ENCODE results near the gene IQCE.
A peak's percentile ranks its signal among the peaks of the same experiment; 100 is the strongest.

Gene IQCE

GRCh38 chr7:2566348-2566889, 7.6 kb downstream of the IQCE start:
- H3K9ac ChIP-seq (ENCODE audit: low read depth, low read length): no peak overlapping the region
- peaks cover 4% of the 10 kb centered on the region; the same call in 1 of the 2 replicates for H3K4me1 ChIP-seq (ENCODE audit: control insufficient read depth, insufficient read depth, low read length)
- no peak overlapping the region for H3K27ac ChIP-seq (ENCODE audit: low read depth, low read length)
- H3K4me3 ChIP-seq (ENCODE audit: low read depth, low read length): no peak overlapping the region
- H3K36me3 ChIP-seq (ENCODE audit: control insufficient read depth, insufficient read depth, low read length): no peaks in the 10 kb centered on the region
- H3K9me3 ChIP-seq (ENCODE audit: control insufficient read depth, insufficient read depth, low read length): no peaks in the 10 kb centered on the region
- no peaks in the 10 kb centered on the region for H3K27me3 ChIP-seq (ENCODE audit: control insufficient read depth, insufficient read depth, low read length)

GRCh38 chr7:2566890-2567678, 8.3 kb downstream of the IQCE start:
- no peak overlapping the region for H3K4me3 ChIP-seq (ENCODE audit: low read depth, low read length)
- no peak overlapping the region for H3K27ac ChIP-seq (ENCODE audit: low read depth, low read length)
- H3K36me3 ChIP-seq (ENCODE audit: control insufficient read depth, insufficient read depth, low read length): no peaks in the 10 kb centered on the region
- H3K9ac ChIP-seq (ENCODE audit: low read depth, low read length): no peak overlapping the region
- peaks cover 4% of the 10 kb centered on the region; the same call in 1 of the 2 replicates for H3K4me1 ChIP-seq (ENCODE audit: control insufficient read depth, insufficient read depth, low read length)
- H3K27me3 ChIP-seq (ENCODE audit: control insufficient read depth, insufficient read depth, low read length): no peaks in the 10 kb centered on the region
- no peaks in the 10 kb centered on the region for H3K9me3 ChIP-seq (ENCODE audit: control insufficient read depth, insufficient read depth, low read length)

GRCh38 chr7:2567679-2568278, 9.0 kb downstream of the IQCE start:
- no peak overlapping the region for H3K4me3 ChIP-seq (ENCODE audit: low read depth, low read length)
- H3K27ac ChIP-seq (ENCODE audit: low read depth, low read length): no peak overlapping the region
- H3K9me3 ChIP-seq (ENCODE audit: control insufficient read depth, insufficient read depth, low read length): no peaks in the 10 kb centered on the region
- H3K36me3 ChIP-seq (ENCODE audit: control insufficient read depth, insufficient read depth, low read length): no peaks in the 10 kb centered on the region
- peaks cover 4% of the 10 kb centered on the region; the same call in 1 of the 2 replicates for H3K4me1 ChIP-seq (ENCODE audit: control insufficient read depth, insufficient read depth, low read length)
- H3K27me3 ChIP-seq (ENCODE audit: control insufficient read depth, insufficient read depth, low read length): no peaks in the 10 kb centered on the region
- no peak overlapping the region for H3K9ac ChIP-seq (ENCODE audit: low read depth, low read length)

GRCh38 chr7:2568521-2569223, 9.9 kb downstream of the IQCE start:
- H3K27me3 ChIP-seq (ENCODE audit: control insufficient read depth, insufficient read depth, low read length): no peaks in the 10 kb centered on the region
- H3K4me1 ChIP-seq (ENCODE audit: control insufficient read depth, insufficient read depth, low read length): peaks cover 4% of the 10 kb centered on the region; the same call in 1 of the 2 replicates
- H3K4me3 ChIP-seq (ENCODE audit: low read depth, low read length): no peak overlapping the region
- no peaks in the 10 kb centered on the region; the same call in 1 of the 2 replicates for H3K36me3 ChIP-seq (ENCODE audit: control insufficient read depth, insufficient read depth, low read length)
- H3K9ac ChIP-seq (ENCODE audit: low read depth, low read length): no peak overlapping the region
- H3K9me3 ChIP-seq (ENCODE audit: control insufficient read depth, insufficient read depth, low read length): no peaks in the 10 kb centered on the region
- H3K27ac ChIP-seq (ENCODE audit: low read depth, low read length): no peak overlapping the region

- Histone ChIP-seq H3K9ac (ENCODE audit: low read depth, low read length) (no peak overlapping the region), H3K27ac (ENCODE audit: low read depth, low read length) (no peak overlapping the region), H3K36me3 (ENCODE audit: control insufficient read depth, insufficient read depth, low read length) (no peaks in the 10 kb centered on the region; the same call in 1 of the 2 replicates), H3K9me3 (ENCODE audit: control insufficient read depth, insufficient read depth, low read length) (no peaks in the 10 kb centered on the region), H3K4me3 (ENCODE audit: low read depth, low read length) (no peak overlapping the region), H3K27me3 (ENCODE audit: control insufficient read depth, insufficient read depth, low read length) (no peaks in the 10 kb centered on the region), H3K4me1 (ENCODE audit: control insufficient read depth, insufficient read depth, low read length) (peaks cover 4% of the 10 kb centered on the region; the same call in 1 of the 2 replicates)
These were observed 10.6 kb downstream of the IQCE start for GRCh38 chr7:2569421-2569820.

- Histone ChIP-seq H3K4me1 (ENCODE audit: control insufficient read depth, insufficient read depth, low read length) (peaks cover 4% of the 10 kb centered on the region; the same call in 1 of the 2 replicates), H3K4me3 (ENCODE audit: low read depth, low read length) (no peak overlapping the region), H3K9ac (ENCODE audit: low read depth, low read length) (no peak overlapping the region), H3K36me3 (ENCODE audit: control insufficient read depth, insufficient read depth, low read length) (no peaks in the 10 kb centered on the region; the same call in 1 of the 2 replicates), H3K9me3 (ENCODE audit: control insufficient read depth, insufficient read depth, low read length) (no peaks in the 10 kb centered on the region), H3K27ac (ENCODE audit: low read depth, low read length) (no peak overlapping the region), H3K27me3 (ENCODE audit: control insufficient read depth, insufficient read depth, low read length) (no peaks in the 10 kb centered on the region)
These were observed 11.2 kb downstream of the IQCE start for GRCh38 chr7:2570021-2570420.

- no peak overlapping the region for H3K27ac ChIP-seq (ENCODE audit: low read depth, low read length)
- H3K9me3 ChIP-seq (ENCODE audit: control insufficient read depth, insufficient read depth, low read length): no peaks in the 10 kb centered on the region
- no peaks in the 10 kb centered on the region for H3K27me3 ChIP-seq (ENCODE audit: control insufficient read depth, insufficient read depth, low read length)
- no peak overlapping the region for H3K4me3 ChIP-seq (ENCODE audit: low read depth, low read length)
- H3K9ac ChIP-seq (ENCODE audit: low read depth, low read length): no peak overlapping the region
- H3K4me1 ChIP-seq (ENCODE audit: control insufficient read depth, insufficient read depth, low read length): peaks cover 4% of the 10 kb centered on the region; the same call in 1 of the 2 replicates
- H3K36me3 ChIP-seq (ENCODE audit: control insufficient read depth, insufficient read depth, low read length): no peaks in the 10 kb centered on the region; the same call in 1 of the 2 replicates
These were observed 12.6 kb downstream of the IQCE start for GRCh38 chr7:2571409-2571808.

GRCh38 chr7:2572101-2572842, 13.5 kb downstream of the IQCE start:
- Histone ChIP-seq H3K9ac (ENCODE audit: low read depth, low read length) (no peak overlapping the region), H3K27me3 (ENCODE audit: control insufficient read depth, insufficient read depth, low read length) (no peaks in the 10 kb centered on the region), H3K9me3 (ENCODE audit: control insufficient read depth, insufficient read depth, low read length) (no peaks in the 10 kb centered on the region), H3K27ac (ENCODE audit: low read depth, low read length) (peak overlapping the region; percentile 26), H3K36me3 (ENCODE audit: control insufficient read depth, insufficient read depth, low read length) (no peaks in the 10 kb centered on the region; the same call in 1 of the 2 replicates), H3K4me1 (ENCODE audit: control insufficient read depth, insufficient read depth, low read length) (peaks cover 3% of the 10 kb centered on the region; the same call in 1 of the 2 replicates), H3K4me3 (ENCODE audit: low read depth, low read length) (no peak overlapping the region)

GRCh38 chr7:2573761-2574160, 15.0 kb downstream of the IQCE start:
- H3K36me3 ChIP-seq (ENCODE audit: control insufficient read depth, insufficient read depth, low read length): no peaks in the 10 kb centered on the region; the same call in 1 of the 2 replicates
- no peaks in the 10 kb centered on the region for H3K27me3 ChIP-seq (ENCODE audit: control insufficient read depth, insufficient read depth, low read length)
- H3K4me3 ChIP-seq (ENCODE audit: low read depth, low read length): no peak overlapping the region
- H3K4me1 ChIP-seq (ENCODE audit: control insufficient read depth, insufficient read depth, low read length): no peaks in the 10 kb centered on the region
- H3K9ac ChIP-seq (ENCODE audit: low read depth, low read length): no peak overlapping the region
- H3K9me3 ChIP-seq (ENCODE audit: control insufficient read depth, insufficient read depth, low read length): no peaks in the 10 kb centered on the region
- no peak overlapping the region for H3K27ac ChIP-seq (ENCODE audit: low read depth, low read length)

GRCh38 chr7:2575046-2575732, 16.4 kb downstream of the IQCE start:
- Histone ChIP-seq H3K27ac (ENCODE audit: low read depth, low read length) (no peak overlapping the region), H3K4me1 (ENCODE audit: control insufficient read depth, insufficient read depth, low read length) (no peaks in the 10 kb centered on the region), H3K36me3 (ENCODE audit: control insufficient read depth, insufficient read depth, low read length) (no peaks in the 10 kb centered on the region; the same call in 1 of the 2 replicates), H3K27me3 (ENCODE audit: control insufficient read depth, insufficient read depth, low read length) (no peaks in the 10 kb centered on the region), H3K9me3 (ENCODE audit: control insufficient read depth, insufficient read depth, low read length) (no peaks in the 10 kb centered on the region), H3K4me3 (ENCODE audit: low read depth, low read length) (no peak overlapping the region), H3K9ac (ENCODE audit: low read depth, low read length) (no peak overlapping the region)
